GM15510 (cell line): ENCODE results near the gene BICDL1.

Source experiments
- POLR2A ChIP-seq: IDR thresholded peaks from 3 replicates; pipeline ENCODE4 v1.6.1; 2011; ENCODE audit warnings: borderline replicate concordance; ENCODE audit not compliant: insufficient read length; ENCODE audit errors: extremely low read depth

Gene BICDL1

GRCh38 chr12:120134307-120134980, 145.4 kb downstream of the BICDL1 start:
- no peak for TF ChIP-seq POLR2A

- no peak for TF ChIP-seq POLR2A
Observed at GRCh38 chr12:120136093-120136770, 147.2 kb downstream of the BICDL1 start.

GRCh38 chr12:120137833-120138232, 148.8 kb downstream of the BICDL1 start:
- TF ChIP-seq POLR2A = no peak

GRCh38 chr12:120138366-120138765, 149.3 kb downstream of the BICDL1 start:
- no peak for TF ChIP-seq POLR2A

- no peak for TF ChIP-seq POLR2A
Observed at GRCh38 chr12:120139958-120140357, 150.9 kb downstream of the BICDL1 start.

GRCh38 chr12:120140603-120141002, 151.6 kb downstream of the BICDL1 start:
- no peak for TF ChIP-seq POLR2A

GRCh38 chr12:120141336-120141735, 152.3 kb downstream of the BICDL1 start:
- no peak for TF ChIP-seq POLR2A

- no peak for TF ChIP-seq POLR2A
Observed at GRCh38 chr12:120142231-120142877, 153.3 kb downstream of the BICDL1 start.
